ENCODE results near the gene ELFN1. TPM values are rescaled to one million over a fixed set of nuclear protein-coding genes. Genes with fewer than 3 reads are reported as not detected.
"Not testable (repeated sequence)": the region's sequence is repeated elsewhere in the genome, so short reads cannot be mapped to it uniquely, and the experiment has no call there.

ELFN1 gene
- total and polyA plus RNA-seq, 8 donors: 0.20 to 0.94 (median 0.73) TPM

DNA sequence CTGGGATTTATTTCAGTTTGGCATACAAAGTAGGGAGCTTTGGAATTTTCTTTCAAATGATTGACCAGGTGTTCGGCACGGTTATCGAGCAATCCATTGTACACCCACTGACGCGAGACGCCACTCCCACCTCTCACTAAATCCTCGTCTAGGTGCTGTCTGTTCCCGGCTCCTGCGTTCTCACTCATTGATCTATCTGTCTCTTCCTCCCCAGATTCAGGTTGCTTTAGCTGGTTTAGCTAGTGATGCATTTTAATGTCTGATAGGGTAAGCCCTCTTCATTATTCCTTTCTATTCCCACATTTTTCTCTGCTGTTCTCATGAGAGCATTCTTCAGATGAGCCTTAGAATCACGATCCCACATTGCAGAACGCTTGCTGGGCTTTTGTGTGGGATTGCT is 91.7 kb downstream of the ELFN1 start:
- DNase-seq: no peak
- ATAC-seq: no peak
- no peak overlapping the region for H3K27ac ChIP-seq
- H3K9me3 ChIP-seq: no peaks in the 10 kb centered on the region
- H3K4me3 ChIP-seq: no peak overlapping the region
- FAIRE-seq: no peak
- TF ChIP-seq CTCF (IDR thresholded peaks at IDR 0.05): no peak
- H3K36me3 ChIP-seq: no peaks in the 10 kb centered on the region
- intact Hi-C loops (cut with DNase I): no loop called here
- H3K27me3 ChIP-seq: peaks cover 0 to 5% (median 0%) of the 10 kb centered on the region in 4 donors
- WGBS, 2 donors: 39 to 47% methylated on average over 11 of the region's 11 CpGs
- H3K4me1 ChIP-seq: no peaks in the 10 kb centered on the region

DNA sequence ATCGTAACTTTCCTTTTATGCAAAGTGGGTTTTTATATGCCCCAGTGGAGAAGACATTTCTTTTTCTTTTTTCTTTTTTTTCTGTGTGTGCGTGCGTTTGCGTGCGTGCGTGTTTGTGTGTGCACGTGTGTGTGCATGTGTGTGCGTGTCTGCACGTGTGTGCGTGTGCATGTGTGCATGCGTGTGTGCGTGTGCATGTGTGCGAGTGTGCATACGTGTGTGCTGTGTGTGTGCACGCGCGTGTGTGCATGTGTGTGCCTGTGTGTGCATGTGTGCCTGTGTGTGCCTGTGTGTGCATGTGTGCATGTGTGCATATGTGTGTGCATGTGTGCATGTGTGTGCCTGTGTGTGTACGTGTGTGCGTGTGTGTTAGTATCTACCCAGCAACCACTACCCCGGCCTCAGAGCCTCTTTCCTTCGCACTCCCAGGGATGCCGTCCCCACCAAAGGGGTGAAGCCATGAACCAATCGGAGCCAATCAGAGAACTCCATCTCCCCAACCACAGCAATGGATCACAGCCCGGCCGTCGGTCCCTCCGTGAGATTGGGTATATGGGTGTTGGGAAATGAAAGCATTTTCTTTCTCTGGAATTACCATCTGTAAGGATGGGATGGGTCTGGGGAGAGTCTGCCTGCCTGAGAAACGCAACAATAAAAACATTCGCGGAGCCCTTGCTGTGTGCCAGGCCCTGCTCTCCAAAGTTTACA is 92.3 kb downstream of the ELFN1 start:
- DNase-seq: no peak

GRCh38 chr7:1763033-1763432 is 93.0 kb downstream of the ELFN1 start:
- ATAC-seq (no peak), DNase-seq (no peak), FAIRE-seq (no peak)
- no peak for TF ChIP-seq CTCF (IDR thresholded peaks at IDR 0.05)
- Histone ChIP-seq H3K27ac (no peak overlapping the region), H3K27me3 (no peaks in the 10 kb centered on the region), H3K9me3 (no peaks in the 10 kb centered on the region), H3K4me3 (no peak overlapping the region), H3K4me1 (no peaks in the 10 kb centered on the region), H3K36me3 (no peaks in the 10 kb centered on the region)
- intact Hi-C loops (cut with DNase I): no loop called here
- WGBS, 2 donors: 93% methylated on average over 13 of the region's 13 CpGs

More for the DNA sequence above, 92.3 kb downstream of the ELFN1 start:
- Histone ChIP-seq H3K4me1 (no peaks in the 10 kb centered on the region), H3K27me3 (no peaks in the 10 kb centered on the region), H3K36me3 (no peaks in the 10 kb centered on the region), H3K27ac (no peak overlapping the region), H3K4me3 (no peak overlapping the region), H3K9me3 (no peaks in the 10 kb centered on the region)
- TF ChIP-seq CTCF (IDR thresholded peaks at IDR 0.05): no peak
- intact Hi-C loops (cut with DNase I): no loop called here
- FAIRE-seq (no peak), ATAC-seq (no peak)
- 91 to 95% methylated on average over 30 of the region's 30 CpGs for WGBS, 2 donors

GRCh38 chr7:1763911-1764310 is 93.8 kb downstream of the ELFN1 start:
- H3K27me3 ChIP-seq; H3K36me3 ChIP-seq; intact Hi-C loops (cut with DNase I); H3K27ac ChIP-seq; H3K4me1 ChIP-seq; FAIRE-seq; H3K9me3 ChIP-seq; DNase-seq; ATAC-seq; H3K4me3 ChIP-seq: not testable (repeated sequence)
- 94 to 97% methylated on average over 10 to 12 of the region's 15 CpGs for WGBS, 2 donors

- Histone ChIP-seq H3K9me3 (no peaks in the 10 kb centered on the region), H3K27me3 (no peaks in the 10 kb centered on the region), H3K4me1 (no peaks in the 10 kb centered on the region), H3K4me3 (no peak overlapping the region), H3K36me3 (no peaks in the 10 kb centered on the region), H3K27ac (no peak overlapping the region)
- FAIRE-seq (no peak), DNase-seq (no peak), ATAC-seq (no peak)
- 78 to 87% methylated on average over 13 of the region's 13 CpGs for WGBS, 2 donors
- intact Hi-C loops (cut with DNase I): no loop called here
- no peak for TF ChIP-seq CTCF (IDR thresholded peaks at IDR 0.05)
Observed at GRCh38 chr7:1765336-1765735, 95.3 kb downstream of the ELFN1 start.
